HAP-1 (cell line): ENCODE measurements around the gene MIS12.

Experiments used
- DNase-seq, 2 experiments: peaks; one replicate each; pipeline ENCODE4 v3.0.0-alpha.2; 2016 to 2020; ENCODE audit warnings: low spot score in 2 of 2
- H3K27me3 ChIP-seq: fragments of 250-450 bp; sonication (Bioruptor Pico); 2 replicates; pipeline ENCODE4 v1.5.1; 2020; ENCODE audit warnings: low read depth, mild to moderate bottlenecking, moderate library complexity
- H3K36me3 ChIP-seq: fragments of 250-450 bp; sonication (Bioruptor Pico); replicated peaks from 2 replicates; pipeline ENCODE4 v1.5.1; 2020; ENCODE audit warnings: mild to moderate bottlenecking
- H3K4me1 ChIP-seq: fragments of 250-450 bp; sonication (Bioruptor Pico); 2 replicates; pipeline ENCODE4 v1.5.1; 2020; ENCODE audit warnings: mild to moderate bottlenecking
- H3K4me3 ChIP-seq: fragments of 250-450 bp; sonication (Bioruptor Pico); 2 replicates; pipeline ENCODE4 v1.5.1; 2020; ENCODE audit warnings: mild to moderate bottlenecking, moderate library complexity
- H3K9me3 ChIP-seq: fragments of 250-450 bp; sonication (Bioruptor Pico); 2 replicates; pipeline ENCODE4 v1.5.1; 2020; ENCODE audit warnings: mild to moderate bottlenecking, moderate library complexity
- in situ Hi-C: fragments of 300-500 bp; cut with MboI; formaldehyde crosslinking; loops from 3 replicates; pipeline ENCODE4 v1.14.3; 2020; ENCODE audit warnings: low sequenced_read_pairs, inconsistent platforms, mixed read lengths

MIS12 gene

GRCh38 chr17:5509482-5509881, 23.1 kb downstream of the MIS12 start:
- no peaks in the 10 kb centered on the region for H3K4me1 ChIP-seq
- in situ Hi-C loops = no loop called here
- H3K9me3 ChIP-seq = no peaks in the 10 kb centered on the region
- H3K4me3 ChIP-seq = no peak overlapping the region
- DNase-seq = no peak
- H3K36me3 ChIP-seq = no peaks in the 10 kb centered on the region
- H3K27me3 ChIP-seq = no peaks in the 10 kb centered on the region

GRCh38 chr17:5510771-5511170, 24.4 kb downstream of the MIS12 start:
- DNase-seq = no peak
- in situ Hi-C loops = no loop called here
- Histone ChIP-seq H3K4me1 (no peaks in the 10 kb centered on the region), H3K4me3 (no peak overlapping the region), H3K27me3 (no peaks in the 10 kb centered on the region), H3K36me3 (no peaks in the 10 kb centered on the region), H3K9me3 (no peaks in the 10 kb centered on the region)

- Histone ChIP-seq H3K9me3 (no peaks in the 10 kb centered on the region), H3K4me1 (no peaks in the 10 kb centered on the region), H3K36me3 (no peaks in the 10 kb centered on the region), H3K27me3 (no peaks in the 10 kb centered on the region), H3K4me3 (no peak overlapping the region)
- no peak for DNase-seq
- in situ Hi-C loops = no loop called here
Measured at GRCh38 chr17:5511401-5512225, 25.2 kb downstream of the MIS12 start.

GRCh38 chr17:5513628-5514027, 27.3 kb downstream of the MIS12 start:
- Histone ChIP-seq H3K9me3 (no peaks in the 10 kb centered on the region), H3K27me3 (no peaks in the 10 kb centered on the region), H3K36me3 (no peaks in the 10 kb centered on the region), H3K4me1 (no peaks in the 10 kb centered on the region), H3K4me3 (no peak overlapping the region)
- in situ Hi-C loops = no loop called here
- DNase-seq = no peak

GRCh38 chr17:5514976-5515375, 28.6 kb downstream of the MIS12 start:
- Histone ChIP-seq H3K36me3 (no peaks in the 10 kb centered on the region), H3K4me3 (no peak overlapping the region), H3K27me3 (no peaks in the 10 kb centered on the region), H3K9me3 (no peaks in the 10 kb centered on the region), H3K4me1 (no peaks in the 10 kb centered on the region)
- in situ Hi-C loops = no loop called here
- DNase-seq = no peak

GRCh38 chr17:5516060-5516792, 29.9 kb downstream of the MIS12 start:
- DNase-seq = no peak
- Histone ChIP-seq H3K36me3 (no peaks in the 10 kb centered on the region), H3K27me3 (no peaks in the 10 kb centered on the region), H3K9me3 (no peaks in the 10 kb centered on the region), H3K4me3 (no peak overlapping the region), H3K4me1 (no peaks in the 10 kb centered on the region)
- in situ Hi-C loops = no loop called here

- no peak for DNase-seq
- H3K4me1 ChIP-seq = no peaks in the 10 kb centered on the region
- no peak overlapping the region for H3K4me3 ChIP-seq
- no peaks in the 10 kb centered on the region for H3K27me3 ChIP-seq
- no peaks in the 10 kb centered on the region for H3K36me3 ChIP-seq
- no peaks in the 10 kb centered on the region for H3K9me3 ChIP-seq
- in situ Hi-C loops = no loop called here
Measured at GRCh38 chr17:5522476-5522875, 36.1 kb downstream of the MIS12 start.

- in situ Hi-C loops = no loop called here
- no peak overlapping the region for H3K4me3 ChIP-seq
- H3K27me3 ChIP-seq = no peaks in the 10 kb centered on the region
- no peaks in the 10 kb centered on the region for H3K36me3 ChIP-seq
- H3K9me3 ChIP-seq = no peaks in the 10 kb centered on the region
- H3K4me1 ChIP-seq = no peaks in the 10 kb centered on the region
- DNase-seq = no peak
Measured at GRCh38 chr17:5523249-5523648, 36.9 kb downstream of the MIS12 start.

- Histone ChIP-seq H3K36me3 (no peaks in the 10 kb centered on the region), H3K4me1 (no peaks in the 10 kb centered on the region), H3K27me3 (no peaks in the 10 kb centered on the region), H3K4me3 (no peak overlapping the region), H3K9me3 (no peaks in the 10 kb centered on the region)
- in situ Hi-C loops = no loop called here
- DNase-seq = no peak
Measured at GRCh38 chr17:5526821-5527598, 40.6 kb downstream of the MIS12 start.

- H3K36me3 ChIP-seq = no peaks in the 10 kb centered on the region
- in situ Hi-C loops = no loop called here
- H3K27me3 ChIP-seq = no peaks in the 10 kb centered on the region
- no peaks in the 10 kb centered on the region for H3K9me3 ChIP-seq
- no peak overlapping the region for H3K4me3 ChIP-seq
- DNase-seq = no peak
- no peaks in the 10 kb centered on the region for H3K4me1 ChIP-seq
Measured at GRCh38 chr17:5527601-5528250, 41.4 kb downstream of the MIS12 start.

- in situ Hi-C loops = no loop called here
- Histone ChIP-seq H3K9me3 (no peaks in the 10 kb centered on the region), H3K4me3 (no peak overlapping the region), H3K4me1 (no peaks in the 10 kb centered on the region), H3K36me3 (no peaks in the 10 kb centered on the region), H3K27me3 (no peaks in the 10 kb centered on the region)
- DNase-seq = no peak
Measured at GRCh38 chr17:5530265-5531084, 44.1 kb downstream of the MIS12 start.

- Histone ChIP-seq H3K36me3 (no peaks in the 10 kb centered on the region), H3K27me3 (no peaks in the 10 kb centered on the region), H3K4me1 (no peaks in the 10 kb centered on the region), H3K4me3 (no peak overlapping the region), H3K9me3 (no peaks in the 10 kb centered on the region)
- in situ Hi-C loops = no loop called here
- DNase-seq = no peak
Measured at GRCh38 chr17:5531085-5531418, 44.7 kb downstream of the MIS12 start.

- H3K4me3 ChIP-seq = no peak overlapping the region
- in situ Hi-C loops = no loop called here
- DNase-seq = no peak
Measured at GRCh38 chr17:5532581-5532980, 46.2 kb downstream of the MIS12 start.

More at GRCh38 chr17:5532581-5532980, 46.2 kb downstream of the MIS12 start:
- no peaks in the 10 kb centered on the region for H3K27me3 ChIP-seq
- no peaks in the 10 kb centered on the region for H3K9me3 ChIP-seq
- H3K36me3 ChIP-seq = no peaks in the 10 kb centered on the region
- no peaks in the 10 kb centered on the region for H3K4me1 ChIP-seq
